ENCODE measurements around the gene FCHO1.

DNA sequence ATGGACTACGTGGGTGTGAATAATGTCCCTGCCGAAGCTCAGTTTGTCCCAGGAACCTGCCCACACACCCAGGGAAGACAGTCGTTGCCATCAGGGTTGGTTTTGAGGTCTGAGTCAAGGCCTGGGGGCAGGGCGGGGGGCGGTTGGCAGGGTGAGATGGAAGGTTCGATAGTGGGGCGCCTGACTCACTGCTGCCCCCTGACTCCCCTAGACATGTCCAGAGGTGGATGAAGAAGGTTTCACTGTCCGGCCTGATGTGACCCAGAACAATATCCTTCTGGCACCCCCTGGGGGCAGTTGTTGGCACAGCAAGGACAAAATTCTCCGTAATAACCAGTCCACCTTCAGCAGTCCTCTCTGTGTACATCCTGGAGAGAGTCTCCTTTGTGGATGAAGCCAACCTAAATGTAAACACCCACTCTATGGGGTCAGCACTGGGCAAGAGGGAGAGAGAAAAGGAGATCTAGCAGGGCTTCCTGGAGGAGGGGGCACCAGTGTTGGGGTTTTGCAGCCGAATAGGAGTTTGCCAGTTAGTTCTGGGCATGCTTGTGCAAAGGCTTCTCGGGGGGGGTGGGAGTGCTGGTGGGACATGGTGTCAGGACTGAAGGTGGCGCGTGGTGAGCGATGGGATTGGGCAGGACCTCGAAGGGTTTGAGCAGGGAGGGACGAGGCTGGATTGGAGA, 24.1 kb downstream of the FCHO1 start:
- TF ChIP-seq, protein P1, sequence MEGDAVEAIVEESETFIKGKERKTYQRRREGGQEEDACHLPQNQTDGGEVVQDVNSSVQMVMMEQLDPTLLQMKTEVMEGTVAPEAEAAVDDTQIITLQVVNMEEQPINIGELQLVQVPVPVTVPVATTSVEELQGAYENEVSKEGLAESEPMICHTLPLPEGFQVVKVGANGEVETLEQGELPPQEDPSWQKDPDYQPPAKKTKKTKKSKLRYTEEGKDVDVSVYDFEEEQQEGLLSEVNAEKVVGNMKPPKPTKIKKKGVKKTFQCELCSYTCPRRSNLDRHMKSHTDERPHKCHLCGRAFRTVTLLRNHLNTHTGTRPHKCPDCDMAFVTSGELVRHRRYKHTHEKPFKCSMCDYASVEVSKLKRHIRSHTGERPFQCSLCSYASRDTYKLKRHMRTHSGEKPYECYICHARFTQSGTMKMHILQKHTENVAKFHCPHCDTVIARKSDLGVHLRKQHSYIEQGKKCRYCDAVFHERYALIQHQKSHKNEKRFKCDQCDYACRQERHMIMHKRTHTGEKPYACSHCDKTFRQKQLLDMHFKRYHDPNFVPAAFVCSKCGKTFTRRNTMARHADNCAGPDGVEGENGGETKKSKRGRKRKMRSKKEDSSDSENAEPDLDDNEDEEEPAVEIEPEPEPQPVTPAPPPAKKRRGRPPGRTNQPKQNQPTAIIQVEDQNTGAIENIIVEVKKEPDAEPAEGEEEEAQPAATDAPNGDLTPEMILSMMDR (IDR thresholded peaks at IDR 0.05; ENCODE audit: low read depth, low read length, missing input control): peak; percentile 39
- no peak for TF ChIP-seq EGR1 (IDR thresholded peaks at IDR 0.05; ENCODE audit: low read depth in 2 of 2)
- TF ChIP-seq GABPA (IDR thresholded peaks at IDR 0.05 in 1 of 2, conservative IDR thresholded peaks at IDR 0.05 in 1 of 2): no peak
- TF ChIP-seq RAD21 (IDR thresholded peaks at IDR 0.05): peak; percentile 47 to 63
- TF ChIP-seq, protein P2, sequence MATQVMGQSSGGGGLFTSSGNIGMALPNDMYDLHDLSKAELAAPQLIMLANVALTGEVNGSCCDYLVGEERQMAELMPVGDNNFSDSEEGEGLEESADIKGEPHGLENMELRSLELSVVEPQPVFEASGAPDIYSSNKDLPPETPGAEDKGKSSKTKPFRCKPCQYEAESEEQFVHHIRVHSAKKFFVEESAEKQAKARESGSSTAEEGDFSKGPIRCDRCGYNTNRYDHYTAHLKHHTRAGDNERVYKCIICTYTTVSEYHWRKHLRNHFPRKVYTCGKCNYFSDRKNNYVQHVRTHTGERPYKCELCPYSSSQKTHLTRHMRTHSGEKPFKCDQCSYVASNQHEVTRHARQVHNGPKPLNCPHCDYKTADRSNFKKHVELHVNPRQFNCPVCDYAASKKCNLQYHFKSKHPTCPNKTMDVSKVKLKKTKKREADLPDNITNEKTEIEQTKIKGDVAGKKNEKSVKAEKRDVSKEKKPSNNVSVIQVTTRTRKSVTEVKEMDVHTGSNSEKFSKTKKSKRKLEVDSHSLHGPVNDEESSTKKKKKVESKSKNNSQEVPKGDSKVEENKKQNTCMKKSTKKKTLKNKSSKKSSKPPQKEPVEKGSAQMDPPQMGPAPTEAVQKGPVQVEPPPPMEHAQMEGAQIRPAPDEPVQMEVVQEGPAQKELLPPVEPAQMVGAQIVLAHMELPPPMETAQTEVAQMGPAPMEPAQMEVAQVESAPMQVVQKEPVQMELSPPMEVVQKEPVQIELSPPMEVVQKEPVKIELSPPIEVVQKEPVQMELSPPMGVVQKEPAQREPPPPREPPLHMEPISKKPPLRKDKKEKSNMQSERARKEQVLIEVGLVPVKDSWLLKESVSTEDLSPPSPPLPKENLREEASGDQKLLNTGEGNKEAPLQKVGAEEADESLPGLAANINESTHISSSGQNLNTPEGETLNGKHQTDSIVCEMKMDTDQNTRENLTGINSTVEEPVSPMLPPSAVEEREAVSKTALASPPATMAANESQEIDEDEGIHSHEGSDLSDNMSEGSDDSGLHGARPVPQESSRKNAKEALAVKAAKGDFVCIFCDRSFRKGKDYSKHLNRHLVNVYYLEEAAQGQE (IDR thresholded peaks at IDR 0.05): no peak
- TF ChIP-seq YY1 (IDR thresholded peaks at IDR 0.05): no peak
- no peak for TF ChIP-seq MAX (IDR thresholded peaks at IDR 0.05)
- no peak for TF ChIP-seq TAF1 (conservative IDR thresholded peaks at IDR 0.05)
- TF ChIP-seq, protein P3, sequence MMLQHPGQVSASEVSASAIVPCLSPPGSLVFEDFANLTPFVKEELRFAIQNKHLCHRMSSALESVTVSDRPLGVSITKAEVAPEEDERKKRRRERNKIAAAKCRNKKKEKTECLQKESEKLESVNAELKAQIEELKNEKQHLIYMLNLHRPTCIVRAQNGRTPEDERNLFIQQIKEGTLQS (IDR thresholded peaks at IDR 0.05): no peak
- TF ChIP-seq RXRA (IDR thresholded peaks at IDR 0.05): no peak
- no peak for TF ChIP-seq JUND (IDR thresholded peaks at IDR 0.05)
- TF ChIP-seq, protein P4, sequence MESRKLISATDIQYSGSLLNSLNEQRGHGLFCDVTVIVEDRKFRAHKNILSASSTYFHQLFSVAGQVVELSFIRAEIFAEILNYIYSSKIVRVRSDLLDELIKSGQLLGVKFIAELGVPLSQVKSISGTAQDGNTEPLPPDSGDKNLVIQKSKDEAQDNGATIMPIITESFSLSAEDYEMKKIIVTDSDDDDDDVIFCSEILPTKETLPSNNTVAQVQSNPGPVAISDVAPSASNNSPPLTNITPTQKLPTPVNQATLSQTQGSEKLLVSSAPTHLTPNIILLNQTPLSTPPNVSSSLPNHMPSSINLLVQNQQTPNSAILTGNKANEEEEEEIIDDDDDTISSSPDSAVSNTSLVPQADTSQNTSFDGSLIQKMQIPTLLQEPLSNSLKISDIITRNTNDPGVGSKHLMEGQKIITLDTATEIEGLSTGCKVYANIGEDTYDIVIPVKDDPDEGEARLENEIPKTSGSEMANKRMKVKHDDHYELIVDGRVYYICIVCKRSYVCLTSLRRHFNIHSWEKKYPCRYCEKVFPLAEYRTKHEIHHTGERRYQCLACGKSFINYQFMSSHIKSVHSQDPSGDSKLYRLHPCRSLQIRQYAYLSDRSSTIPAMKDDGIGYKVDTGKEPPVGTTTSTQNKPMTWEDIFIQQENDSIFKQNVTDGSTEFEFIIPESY (IDR thresholded peaks at IDR 0.05): no peak
